Neural cell (in vitro differentiated cells): ENCODE data around the gene CCIN. TPM values are rescaled to one million over a fixed set of nuclear protein-coding genes. Genes with fewer than 3 reads are reported as not detected.

Experiments used
- H2AFZ ChIP-seq: fragments of 200-600, 300-800 bp; sonication (generic), shearing (Covaris generic); 2 replicates; pipeline ENCODE4 v1.6.0; 2014; ENCODE audit warnings: low read depth, mild to moderate bottlenecking, antibody characterized with exemption, low read length, moderate library complexity
- H3F3A ChIP-seq: fragments of 200-600 bp; shearing (Covaris generic); 2 replicates; pipeline ENCODE4 v1.6.1; 2016; ENCODE audit warnings: mild to moderate bottlenecking, moderate library complexity, mixed read lengths, antibody characterized with exemption, low read length; ENCODE audit not compliant: insufficient read depth, poor library complexity, severe bottlenecking
- H3K27ac ChIP-seq: fragments of 200-600, 300-800 bp; sonication (generic), shearing (Covaris generic); 2 replicates; pipeline ENCODE4 v1.5.1; 2014; ENCODE audit warnings: mild to moderate bottlenecking, low read length, moderate library complexity
- H3K27me3 ChIP-seq: fragments of 300-800, 200-600 bp; sonication (generic), shearing (Covaris generic); 2 replicates; pipeline ENCODE4 v1.6.0; 2014; ENCODE audit warnings: mild to moderate bottlenecking, low read depth, low read length, moderate library complexity; ENCODE audit not compliant: insufficient read depth
- H3K36me3 ChIP-seq: fragments of 300-800, 200-600 bp; sonication (generic), shearing (Covaris generic); 2 replicates; pipeline ENCODE4 v1.5.1; 2014; ENCODE audit warnings: mild to moderate bottlenecking, antibody characterized with exemption, low read length, moderate library complexity; ENCODE audit not compliant: insufficient read depth
- H3K4me2 ChIP-seq: fragments of 300-800, 200-600 bp; sonication (generic), shearing (Covaris generic); 2 replicates; pipeline ENCODE4 v1.6.0; 2014; ENCODE audit warnings: mild to moderate bottlenecking, low read length
- H3K4me3 ChIP-seq: fragments of 300-800, 200-600 bp; sonication (generic), shearing (Covaris generic); 2 replicates; pipeline ENCODE4 v1.5.1; 2014; ENCODE audit warnings: mild to moderate bottlenecking, low read length, moderate library complexity
- H3K79me2 ChIP-seq: fragments of 200-600 bp; shearing (Covaris generic); replicated peaks from 2 replicates; pipeline ENCODE4 v1.6.0; 2014; ENCODE audit warnings: mild to moderate bottlenecking, low read length, moderate library complexity; ENCODE audit not compliant: insufficient read depth
- H3K9ac ChIP-seq: fragments of 300-800, 200-600 bp; sonication (generic), shearing (Covaris generic); 2 replicates; pipeline ENCODE4 v1.6.1; 2016; ENCODE audit warnings: mild to moderate bottlenecking, low read length, mixed read lengths
- H3K9me2 ChIP-seq: fragments of 200-600 bp; shearing (Covaris generic); 2 replicates; pipeline ENCODE4 v1.6.1; 2016; ENCODE audit warnings: mild to moderate bottlenecking, low read length, mixed read lengths; ENCODE audit not compliant: insufficient read depth
- H3K9me3 ChIP-seq: fragments of 200-600, 300-800 bp; sonication (generic), shearing (Covaris generic); 2 replicates; pipeline ENCODE4 v1.6.1; 2016; ENCODE audit warnings: mild to moderate bottlenecking, mixed run types, low read length, moderate library complexity, mixed read lengths
- H4K20me1 ChIP-seq: fragments of 200-600 bp; shearing (Covaris generic); 2 replicates; pipeline ENCODE4 v1.6.1; 2016; ENCODE audit warnings: mild to moderate bottlenecking, mixed run types; ENCODE audit not compliant: insufficient read depth
- EP300 ChIP-seq: fragments of 450-650 bp; conservative IDR thresholded peaks from 2 replicates; pipeline ENCODE4 v1.6.1; 2014; ENCODE audit warnings: antibody characterized with exemption, mild to moderate bottlenecking, moderate library complexity; ENCODE audit not compliant: poor library complexity, severe bottlenecking
- EZH2 ChIP-seq: fragments of 200-600, 300-800 bp; shearing (Covaris generic), sonication (generic); IDR thresholded peaks from 2 replicates; pipeline ENCODE4 v1.6.1; 2014; ENCODE audit warnings: antibody characterized with exemption, low read length, borderline replicate concordance, mild to moderate bottlenecking; ENCODE audit not compliant: insufficient read depth, poor library complexity, severe bottlenecking
- MXI1 ChIP-seq: fragments of 450-650 bp; conservative IDR thresholded peaks from 2 replicates; pipeline ENCODE4 v1.6.1; 2014; ENCODE audit warnings: antibody characterized with exemption, mild to moderate bottlenecking; ENCODE audit not compliant: poor library complexity, severe bottlenecking
- POLR2AphosphoS5 ChIP-seq: IDR thresholded peaks from 2 replicates; pipeline ENCODE4 v1.6.1; 2012
- RAD21 ChIP-seq: fragments of 450-650 bp; conservative IDR thresholded peaks from 2 replicates; pipeline ENCODE4 v1.6.1; 2014; ENCODE audit warnings: antibody characterized with exemption, mild to moderate bottlenecking, moderate library complexity
- SMC3 ChIP-seq: fragments of 450-650 bp; conservative IDR thresholded peaks from 2 replicates; pipeline ENCODE4 v1.6.1; 2014; ENCODE audit warnings: antibody characterized with exemption, mild to moderate bottlenecking, moderate library complexity; ENCODE audit not compliant: poor library complexity
- TAF1 ChIP-seq: IDR thresholded peaks from 2 replicates; pipeline ENCODE4 v1.6.1; 2012; ENCODE audit warnings: low read depth
- polyA plus RNA-seq: library from polyadenylated mRNA; depleted of rRNA; stranded (reverse); fragments of >200 nt; gene quantifications from 2 replicates; pipeline ENCODE4 v1.2.3, GENCODE V29; 2014
- TF ChIP-seq, protein P1 (sequence below): fragments of 450-650 bp; IDR thresholded peaks from 2 replicates; pipeline ENCODE4 v1.5.1; 2014; ENCODE audit warnings: antibody characterized with exemption, mild to moderate bottlenecking, moderate library complexity; ENCODE audit not compliant: poor library complexity, severe bottlenecking
- TF ChIP-seq, protein P2 (sequence below): IDR thresholded peaks from 2 replicates; pipeline ENCODE4 v1.6.1; 2012; ENCODE audit warnings: borderline replicate concordance

CCIN gene
- polyA plus RNA-seq, 1 donor from 2014 or later: not detected

DNA sequence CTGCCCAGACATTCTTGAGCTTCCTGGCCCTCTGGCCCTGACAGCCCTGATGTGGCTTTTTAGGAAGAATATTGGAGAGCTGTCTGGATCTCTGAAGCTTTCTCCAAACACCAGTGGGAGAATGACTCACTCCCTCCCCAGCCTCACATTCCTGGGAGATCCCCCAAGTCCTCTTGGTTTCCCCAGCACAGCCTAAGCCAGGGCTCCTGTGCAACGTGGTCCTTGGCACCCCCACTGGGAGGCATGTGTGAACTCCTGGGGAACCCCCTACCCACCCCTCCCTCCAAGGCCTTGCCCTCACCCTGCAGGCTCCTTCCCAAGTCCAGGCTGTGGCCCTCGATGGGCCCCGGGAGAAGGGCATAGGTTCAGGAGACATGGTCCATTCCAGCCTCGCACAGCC is 20.0 kb upstream of the CCIN start:
- H3K9ac ChIP-seq: no peak overlapping the region
- no peaks in the 10 kb centered on the region for H3K79me2 ChIP-seq
- no peaks in the 10 kb centered on the region for H3K9me3 ChIP-seq
- H4K20me1 ChIP-seq: no peaks in the 10 kb centered on the region
- no peaks in the 10 kb centered on the region for H3K27me3 ChIP-seq
- H3K36me3 ChIP-seq: no peaks in the 10 kb centered on the region
- no peak for TF ChIP-seq POLR2AphosphoS5
- TF ChIP-seq, protein P1, sequence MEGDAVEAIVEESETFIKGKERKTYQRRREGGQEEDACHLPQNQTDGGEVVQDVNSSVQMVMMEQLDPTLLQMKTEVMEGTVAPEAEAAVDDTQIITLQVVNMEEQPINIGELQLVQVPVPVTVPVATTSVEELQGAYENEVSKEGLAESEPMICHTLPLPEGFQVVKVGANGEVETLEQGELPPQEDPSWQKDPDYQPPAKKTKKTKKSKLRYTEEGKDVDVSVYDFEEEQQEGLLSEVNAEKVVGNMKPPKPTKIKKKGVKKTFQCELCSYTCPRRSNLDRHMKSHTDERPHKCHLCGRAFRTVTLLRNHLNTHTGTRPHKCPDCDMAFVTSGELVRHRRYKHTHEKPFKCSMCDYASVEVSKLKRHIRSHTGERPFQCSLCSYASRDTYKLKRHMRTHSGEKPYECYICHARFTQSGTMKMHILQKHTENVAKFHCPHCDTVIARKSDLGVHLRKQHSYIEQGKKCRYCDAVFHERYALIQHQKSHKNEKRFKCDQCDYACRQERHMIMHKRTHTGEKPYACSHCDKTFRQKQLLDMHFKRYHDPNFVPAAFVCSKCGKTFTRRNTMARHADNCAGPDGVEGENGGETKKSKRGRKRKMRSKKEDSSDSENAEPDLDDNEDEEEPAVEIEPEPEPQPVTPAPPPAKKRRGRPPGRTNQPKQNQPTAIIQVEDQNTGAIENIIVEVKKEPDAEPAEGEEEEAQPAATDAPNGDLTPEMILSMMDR: no peak
- H3K4me3 ChIP-seq: no peak overlapping the region
- no peaks in the 10 kb centered on the region for H3F3A ChIP-seq
- no peaks in the 10 kb centered on the region for H3K9me2 ChIP-seq
- H2AFZ ChIP-seq: no peak overlapping the region
- no peak overlapping the region for H3K4me2 ChIP-seq
- H3K27ac ChIP-seq: no peak overlapping the region

GRCh38 chr9:36150574-36151315 is 18.4 kb upstream of the CCIN start:
- no peaks in the 10 kb centered on the region for H3K36me3 ChIP-seq
- no peaks in the 10 kb centered on the region for H3K9me2 ChIP-seq
- H4K20me1 ChIP-seq: no peaks in the 10 kb centered on the region
- H3K4me2 ChIP-seq: no peak overlapping the region
- no peaks in the 10 kb centered on the region for H3F3A ChIP-seq
- H3K9me3 ChIP-seq: no peaks in the 10 kb centered on the region
- no peak overlapping the region for H3K9ac ChIP-seq
- H3K4me3 ChIP-seq: no peak overlapping the region
- TF ChIP-seq SMC3: no peak
- no peak for TF ChIP-seq EP300
- no peak for TF ChIP-seq MXI1
- no peak for TF ChIP-seq TAF1
- TF ChIP-seq, protein P1: no peak
- no peak for TF ChIP-seq POLR2AphosphoS5
- TF ChIP-seq EZH2: no peak
- no peak for TF ChIP-seq RAD21
- TF ChIP-seq, protein P2, sequence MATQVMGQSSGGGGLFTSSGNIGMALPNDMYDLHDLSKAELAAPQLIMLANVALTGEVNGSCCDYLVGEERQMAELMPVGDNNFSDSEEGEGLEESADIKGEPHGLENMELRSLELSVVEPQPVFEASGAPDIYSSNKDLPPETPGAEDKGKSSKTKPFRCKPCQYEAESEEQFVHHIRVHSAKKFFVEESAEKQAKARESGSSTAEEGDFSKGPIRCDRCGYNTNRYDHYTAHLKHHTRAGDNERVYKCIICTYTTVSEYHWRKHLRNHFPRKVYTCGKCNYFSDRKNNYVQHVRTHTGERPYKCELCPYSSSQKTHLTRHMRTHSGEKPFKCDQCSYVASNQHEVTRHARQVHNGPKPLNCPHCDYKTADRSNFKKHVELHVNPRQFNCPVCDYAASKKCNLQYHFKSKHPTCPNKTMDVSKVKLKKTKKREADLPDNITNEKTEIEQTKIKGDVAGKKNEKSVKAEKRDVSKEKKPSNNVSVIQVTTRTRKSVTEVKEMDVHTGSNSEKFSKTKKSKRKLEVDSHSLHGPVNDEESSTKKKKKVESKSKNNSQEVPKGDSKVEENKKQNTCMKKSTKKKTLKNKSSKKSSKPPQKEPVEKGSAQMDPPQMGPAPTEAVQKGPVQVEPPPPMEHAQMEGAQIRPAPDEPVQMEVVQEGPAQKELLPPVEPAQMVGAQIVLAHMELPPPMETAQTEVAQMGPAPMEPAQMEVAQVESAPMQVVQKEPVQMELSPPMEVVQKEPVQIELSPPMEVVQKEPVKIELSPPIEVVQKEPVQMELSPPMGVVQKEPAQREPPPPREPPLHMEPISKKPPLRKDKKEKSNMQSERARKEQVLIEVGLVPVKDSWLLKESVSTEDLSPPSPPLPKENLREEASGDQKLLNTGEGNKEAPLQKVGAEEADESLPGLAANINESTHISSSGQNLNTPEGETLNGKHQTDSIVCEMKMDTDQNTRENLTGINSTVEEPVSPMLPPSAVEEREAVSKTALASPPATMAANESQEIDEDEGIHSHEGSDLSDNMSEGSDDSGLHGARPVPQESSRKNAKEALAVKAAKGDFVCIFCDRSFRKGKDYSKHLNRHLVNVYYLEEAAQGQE: no peak
- H3K27ac ChIP-seq: no peak overlapping the region
- H3K79me2 ChIP-seq: no peaks in the 10 kb centered on the region
- no peaks in the 10 kb centered on the region for H3K27me3 ChIP-seq
- H2AFZ ChIP-seq: no peak overlapping the region
